Spleen (tissue), 7 donors: ENCODE results near the gene SPATA46.

Experiments used
- POLR2AphosphoS5 ChIP-seq, 3 donors: sonication (generic); formaldehyde crosslinking; IDR thresholded peaks; one replicate each; pipeline ENCODE4 v1.5.1; 2017; ENCODE audit warnings: antibody characterized with exemption in 3 of 3
- TF ChIP-seq, protein P1 (sequence below), 11 experiments: fragments of 200-600 bp in 7 of 11; fragments of 450-650 bp in 4 of 11; sonication (generic) in 4 of 11; IDR thresholded peaks in 8 of 11; conservative IDR thresholded peaks in 3 of 11; 1 replicate in 7 of 11; 2 replicates in 4 of 11; pipeline versions ENCODE4 v1.4.0 to v1.8.0; 2016 to 2021; ENCODE audit warnings: antibody characterized with exemption in 11 of 11, inconsistent platforms in 4 of 11, mild to moderate bottlenecking in 1 of 11
- donor health status: DM: no; HTN: no; CAD: no; lungs with moderate emphysema.
- donor health status: DM: no; HTN: no; CAD: no.
- donor health status: DM: no; HTN: no; CAD: no.

DNA sequence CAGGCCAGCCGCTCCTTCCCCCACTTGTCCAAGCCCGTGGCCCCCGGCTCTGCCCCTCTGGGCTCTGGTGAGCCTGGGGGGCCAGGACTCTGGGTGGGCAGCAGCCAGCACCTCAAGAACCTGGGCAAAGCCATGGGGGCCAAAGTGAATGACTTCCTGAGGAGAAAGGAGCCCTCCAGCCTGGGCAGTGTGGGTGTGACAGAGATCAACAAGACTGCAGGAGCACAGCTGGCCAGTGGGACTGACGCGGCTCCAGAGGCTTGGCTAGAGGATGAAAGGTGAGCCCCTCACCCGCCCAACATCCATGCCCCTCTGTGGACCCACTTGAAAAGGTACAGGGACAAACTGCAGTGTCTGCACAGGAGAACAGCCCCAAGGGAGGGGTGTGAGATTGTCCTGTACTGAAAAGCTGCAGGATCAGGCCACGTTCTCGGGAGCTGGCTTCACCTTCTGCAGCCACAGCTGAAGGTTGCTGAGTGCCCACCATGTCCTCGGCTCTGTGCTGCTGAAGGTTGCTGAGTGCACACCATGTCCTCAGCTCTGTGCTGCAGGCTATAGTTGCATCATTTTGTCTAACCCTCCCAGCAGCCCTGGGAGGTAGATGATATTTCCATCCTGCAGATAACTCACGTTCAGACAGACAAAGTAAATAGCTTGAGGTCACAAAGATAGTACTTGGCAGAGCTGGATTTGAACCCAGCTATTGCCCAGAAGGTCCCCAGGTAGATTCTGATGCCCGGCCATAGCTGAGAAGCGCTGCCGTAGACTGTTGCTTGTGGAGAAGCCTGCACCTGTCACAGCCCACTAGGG lies 5.5 kb upstream of the SPATA46 start:
- TF ChIP-seq, protein P1, sequence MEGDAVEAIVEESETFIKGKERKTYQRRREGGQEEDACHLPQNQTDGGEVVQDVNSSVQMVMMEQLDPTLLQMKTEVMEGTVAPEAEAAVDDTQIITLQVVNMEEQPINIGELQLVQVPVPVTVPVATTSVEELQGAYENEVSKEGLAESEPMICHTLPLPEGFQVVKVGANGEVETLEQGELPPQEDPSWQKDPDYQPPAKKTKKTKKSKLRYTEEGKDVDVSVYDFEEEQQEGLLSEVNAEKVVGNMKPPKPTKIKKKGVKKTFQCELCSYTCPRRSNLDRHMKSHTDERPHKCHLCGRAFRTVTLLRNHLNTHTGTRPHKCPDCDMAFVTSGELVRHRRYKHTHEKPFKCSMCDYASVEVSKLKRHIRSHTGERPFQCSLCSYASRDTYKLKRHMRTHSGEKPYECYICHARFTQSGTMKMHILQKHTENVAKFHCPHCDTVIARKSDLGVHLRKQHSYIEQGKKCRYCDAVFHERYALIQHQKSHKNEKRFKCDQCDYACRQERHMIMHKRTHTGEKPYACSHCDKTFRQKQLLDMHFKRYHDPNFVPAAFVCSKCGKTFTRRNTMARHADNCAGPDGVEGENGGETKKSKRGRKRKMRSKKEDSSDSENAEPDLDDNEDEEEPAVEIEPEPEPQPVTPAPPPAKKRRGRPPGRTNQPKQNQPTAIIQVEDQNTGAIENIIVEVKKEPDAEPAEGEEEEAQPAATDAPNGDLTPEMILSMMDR (IDR thresholded peaks at IDR 0.05 in 8 of 11, conservative IDR thresholded peaks at IDR 0.05 in 3 of 11), result no peak
- TF ChIP-seq POLR2AphosphoS5 (IDR thresholded peaks at IDR 0.05), result no peak
